ENCODE results near the gene SPECC1L.

GRCh38 chr22:24358105-24358836 lies 87.6 kb downstream of the SPECC1L start:
- TF ChIP-seq ATF2 (IDR thresholded peaks at IDR 0.05; ENCODE audit: low read length) (no peak), CTCF (IDR thresholded peaks at IDR 0.05; ENCODE audit: control extremely low read depth in 1 of 3, insufficient read depth in 1 of 3, low read depth in 1 of 3, low read length in 3 of 3) (no peak)
